ENCODE measurements around the gene HERC3.
"Not testable (repeated sequence)": the region's sequence is repeated elsewhere in the genome, so short reads cannot be mapped to it uniquely, and the experiment has no call there.

HERC3 gene

DNA sequence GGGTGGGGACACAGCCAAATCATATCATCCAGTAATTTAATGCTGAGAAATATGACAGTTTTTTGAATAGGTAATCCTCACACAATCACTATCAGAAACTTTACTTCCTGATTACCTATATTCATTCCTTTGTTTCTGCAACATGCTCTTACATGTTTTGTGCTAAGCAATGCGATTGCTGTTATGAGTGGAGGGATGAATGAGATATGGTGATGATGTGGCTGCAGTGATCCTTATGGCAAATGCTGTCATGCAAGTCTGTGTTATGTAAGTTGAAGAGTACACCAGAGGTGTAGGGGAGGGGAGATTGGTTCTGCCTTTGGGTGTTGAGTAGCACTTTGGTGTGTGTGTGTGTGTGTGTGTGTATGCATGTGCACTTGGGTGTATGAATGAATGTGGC is 14.6 kb downstream of the HERC3 start:
- DNase-seq (ENCODE audit: low read depth in 2 of 2): no peak

- no peak for DNase-seq (ENCODE audit: low read depth in 2 of 2)
These were observed 17.1 kb downstream of the HERC3 start for GRCh38 chr4:88609387-88609786.

DNA sequence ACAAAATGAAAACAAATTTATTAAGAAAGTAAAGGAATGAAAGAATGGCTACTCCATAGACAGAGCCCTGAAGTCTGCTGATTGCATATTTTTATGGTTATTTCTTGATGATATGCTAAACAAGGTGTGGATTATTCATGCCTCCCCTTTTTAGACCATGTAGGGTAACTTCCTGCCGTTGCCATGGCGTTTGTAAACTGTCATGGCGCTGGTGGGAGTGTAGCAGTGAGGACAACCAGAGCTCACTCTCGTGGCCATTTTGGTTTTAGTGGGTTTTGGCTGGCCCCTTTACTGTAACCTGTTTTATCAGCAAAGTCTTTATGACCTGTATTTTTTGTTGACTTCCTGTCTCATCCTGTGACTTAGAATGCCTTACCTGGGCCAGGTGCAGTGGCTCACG is 17.5 kb downstream of the HERC3 start:
- not testable (repeated sequence) for DNase-seq (ENCODE audit: low read depth in 2 of 2)

DNA sequence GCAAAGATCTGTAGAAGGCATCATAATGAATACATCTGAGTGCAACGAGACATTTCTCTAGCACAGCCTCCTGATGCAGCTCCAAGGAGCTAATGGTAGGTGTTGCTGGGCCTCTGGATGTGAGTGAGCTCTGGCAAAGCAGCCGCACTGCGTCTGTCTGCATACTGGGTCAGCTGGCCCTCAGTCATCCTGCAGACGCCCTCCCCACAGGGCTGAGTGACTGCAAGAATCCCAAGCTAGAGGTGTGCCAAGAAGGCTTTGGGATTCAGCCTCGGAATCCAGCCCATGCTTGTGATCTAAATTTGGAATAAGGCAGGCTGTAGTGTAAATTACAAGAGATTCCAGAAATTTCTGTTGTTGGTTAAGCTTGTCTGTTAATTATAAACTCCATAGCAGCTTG is 18.5 kb downstream of the HERC3 start:
- no peak for DNase-seq (ENCODE audit: low read depth in 2 of 2)

GRCh38 chr4:88613417-88613875 is 21.2 kb downstream of the HERC3 start:
- DNase-seq (ENCODE audit: low read depth in 2 of 2): no peak

- no peak for DNase-seq (ENCODE audit: low read depth in 2 of 2)
These were observed 21.8 kb downstream of the HERC3 start for GRCh38 chr4:88614058-88614457.

DNA sequence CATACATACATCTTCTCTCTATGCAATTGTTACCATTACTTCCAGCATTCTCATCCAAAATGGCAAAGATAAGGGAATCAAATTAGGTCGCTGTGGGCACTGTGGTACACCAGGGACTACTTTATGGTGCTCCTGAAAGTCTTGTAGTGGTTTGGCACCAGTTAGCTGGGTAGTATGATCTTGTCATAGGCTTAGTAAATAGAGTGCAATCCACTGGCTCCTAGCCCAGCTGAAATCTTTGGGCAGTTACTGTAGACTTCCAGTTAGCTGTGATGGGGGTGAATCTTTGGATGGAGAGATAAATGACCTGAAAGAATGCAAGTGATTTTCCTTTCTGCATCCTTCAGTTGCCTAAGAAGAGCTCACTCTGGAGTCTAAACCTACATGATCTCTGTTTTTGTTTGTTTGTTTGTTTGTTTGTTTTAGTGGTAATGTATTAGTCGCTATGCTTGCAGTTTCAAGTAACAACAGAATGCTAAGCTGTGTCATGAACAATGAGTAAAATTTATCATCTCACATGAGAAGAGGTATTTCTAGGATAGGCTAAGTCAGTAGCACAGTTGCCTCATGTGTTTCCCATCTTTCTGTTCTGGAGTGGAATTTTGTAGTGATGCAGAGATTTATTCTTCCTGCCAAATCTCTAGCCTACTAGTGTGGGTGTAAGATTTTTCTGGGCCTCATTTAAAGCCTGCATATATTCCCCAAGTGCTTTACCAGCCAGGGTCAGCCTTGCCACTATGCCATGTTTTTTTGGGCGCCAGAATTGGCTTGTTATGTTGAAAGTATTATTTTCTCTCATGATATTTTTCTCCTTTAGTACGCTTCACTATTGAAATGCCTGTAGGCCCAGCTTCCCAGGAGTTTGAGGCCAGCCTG is 24.2 kb downstream of the HERC3 start:
- DNase-seq (ENCODE audit: low read depth in 2 of 2): no peak

GRCh38 chr4:88618782-88619485 is 26.7 kb downstream of the HERC3 start:
- DNase-seq (ENCODE audit: low read depth in 2 of 2): no peak

DNA sequence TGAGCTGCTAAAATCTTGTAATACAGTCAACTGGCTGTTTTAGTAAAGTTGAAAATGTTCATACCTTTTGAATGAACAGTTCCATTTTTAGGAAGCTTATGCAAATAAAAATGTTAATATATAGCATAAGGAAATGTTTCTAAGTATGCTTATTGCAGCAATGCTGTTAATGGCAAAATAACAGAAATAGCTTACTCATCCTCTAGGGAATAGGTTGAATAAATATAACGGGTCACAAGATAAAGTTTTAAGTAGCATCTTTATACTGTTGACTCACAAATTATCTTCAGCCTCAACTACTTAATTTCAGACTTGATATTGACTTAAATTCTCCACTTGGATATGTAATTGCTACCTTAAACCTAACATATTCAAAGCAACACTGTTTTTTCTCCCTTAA is 27.7 kb downstream of the HERC3 start:
- DNase-seq (ENCODE audit: low read depth in 2 of 2): no peak

DNA sequence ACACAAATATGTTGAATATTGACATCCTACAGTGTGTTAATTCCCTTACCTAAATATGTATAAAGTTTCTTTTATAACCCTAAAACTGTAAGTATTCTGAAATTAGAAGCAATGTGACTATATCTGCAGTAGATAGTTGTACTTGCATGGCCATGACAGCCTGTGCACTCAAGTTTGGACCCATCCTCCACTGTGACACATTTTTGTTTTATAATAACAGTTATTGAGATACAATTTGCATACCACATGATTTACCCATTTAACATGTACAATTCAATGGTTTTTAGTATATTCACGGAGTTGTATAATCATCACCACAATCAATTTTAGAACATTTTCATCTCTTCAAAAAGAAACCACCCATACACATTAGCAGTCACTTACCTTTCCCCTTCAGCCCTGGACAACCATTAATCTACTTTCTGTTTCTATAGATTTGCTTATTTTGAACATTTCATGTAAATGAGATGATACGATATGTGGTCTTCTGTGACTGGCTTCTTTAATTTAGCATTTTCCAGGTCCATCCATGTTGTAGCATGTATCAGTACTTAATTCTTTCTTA is 29.6 kb downstream of the HERC3 start:
- DNase-seq (ENCODE audit: low read depth in 2 of 2): no peak

DNA sequence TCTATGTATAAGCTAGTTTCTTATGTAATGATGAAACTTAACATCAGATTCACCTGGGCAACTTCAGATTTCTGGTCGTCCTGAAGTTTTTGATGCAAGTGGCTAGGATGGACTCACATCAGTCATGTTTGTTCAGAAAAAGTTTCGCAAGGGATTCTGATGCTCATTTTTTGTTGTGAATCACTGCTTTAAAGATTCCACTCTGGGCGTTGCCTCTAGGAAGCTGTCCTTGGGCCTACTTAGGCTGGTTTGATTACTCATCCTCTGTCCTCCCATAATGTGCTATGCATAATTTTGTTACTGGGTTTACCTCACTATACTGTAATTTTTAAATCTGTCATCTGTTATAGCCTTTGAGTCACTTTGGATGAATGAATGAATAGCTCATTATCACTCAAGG is 30.8 kb downstream of the HERC3 start:
- no peak for DNase-seq (ENCODE audit: low read depth in 2 of 2)

DNA sequence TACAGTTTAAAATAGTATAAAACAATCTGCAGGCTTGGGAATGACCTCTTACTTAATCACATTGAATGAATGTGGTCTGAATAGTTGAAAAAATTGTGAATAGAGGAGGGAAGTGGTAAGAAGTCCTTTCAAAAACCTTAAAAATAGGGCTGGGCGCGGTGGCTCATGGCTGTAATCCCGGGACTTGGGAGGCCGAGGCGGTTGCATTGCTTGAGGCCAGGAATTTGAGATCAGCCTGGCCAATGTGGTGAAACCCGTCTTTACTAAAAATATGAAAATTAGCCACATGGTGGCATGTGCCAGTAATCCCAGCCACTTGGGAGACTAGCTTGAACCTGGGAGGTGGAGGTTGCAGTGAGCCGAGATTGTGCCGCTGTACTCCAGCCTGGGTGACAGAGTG is 36.5 kb downstream of the HERC3 start:
- no peak for DNase-seq (ENCODE audit: low read depth in 2 of 2)

DNA sequence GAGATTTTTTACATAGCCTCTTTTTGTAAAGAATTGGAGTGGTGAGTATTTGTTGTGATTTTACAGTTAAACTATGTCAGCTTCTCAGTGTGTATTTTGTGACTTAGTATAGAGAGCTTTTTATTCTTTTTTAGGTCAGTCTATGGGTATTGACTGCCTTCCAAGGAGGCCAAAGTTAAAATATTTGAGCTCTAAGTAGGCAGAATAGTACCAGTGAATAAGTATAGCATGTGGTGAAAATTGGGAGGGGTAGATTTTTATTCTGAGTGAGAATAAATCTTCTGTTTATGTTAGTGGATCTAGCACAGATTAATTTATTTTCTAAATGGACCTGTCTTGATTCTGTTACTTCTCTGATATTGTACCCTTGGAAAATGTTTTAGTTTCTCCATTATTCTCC is 37.5 kb downstream of the HERC3 start:
- DNase-seq (ENCODE audit: low read depth in 2 of 2): no peak

GRCh38 chr4:88630756-88631155 is 38.5 kb downstream of the HERC3 start:
- no peak for DNase-seq (ENCODE audit: low read depth in 2 of 2)

- no peak for DNase-seq (ENCODE audit: low read depth in 2 of 2)
These were observed 51.7 kb downstream of the HERC3 start for GRCh38 chr4:88643932-88644331.

DNA sequence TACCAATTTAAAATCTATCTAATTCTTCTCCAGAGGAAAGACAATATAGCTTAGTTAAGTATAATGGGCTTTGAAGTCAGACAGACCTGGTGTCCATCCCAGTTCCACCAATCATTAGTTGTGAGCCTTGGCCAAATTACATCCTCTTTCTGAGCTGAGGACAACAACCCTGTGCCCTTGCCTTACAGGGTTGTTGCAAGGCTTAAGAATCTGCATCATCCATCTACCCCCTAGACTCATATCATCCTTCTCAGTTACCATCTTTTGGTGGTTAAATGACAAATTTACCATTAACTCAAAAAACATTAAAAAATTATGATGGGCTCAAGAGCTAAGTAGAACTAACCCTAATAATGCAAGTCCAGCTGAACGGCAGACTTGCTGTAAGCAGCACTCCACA is 53.7 kb downstream of the HERC3 start:
- no peak for DNase-seq (ENCODE audit: low read depth in 2 of 2)

GRCh38 chr4:88646528-88647280 is 54.4 kb downstream of the HERC3 start:
- DNase-seq (ENCODE audit: low read depth in 2 of 2): no peak

DNA sequence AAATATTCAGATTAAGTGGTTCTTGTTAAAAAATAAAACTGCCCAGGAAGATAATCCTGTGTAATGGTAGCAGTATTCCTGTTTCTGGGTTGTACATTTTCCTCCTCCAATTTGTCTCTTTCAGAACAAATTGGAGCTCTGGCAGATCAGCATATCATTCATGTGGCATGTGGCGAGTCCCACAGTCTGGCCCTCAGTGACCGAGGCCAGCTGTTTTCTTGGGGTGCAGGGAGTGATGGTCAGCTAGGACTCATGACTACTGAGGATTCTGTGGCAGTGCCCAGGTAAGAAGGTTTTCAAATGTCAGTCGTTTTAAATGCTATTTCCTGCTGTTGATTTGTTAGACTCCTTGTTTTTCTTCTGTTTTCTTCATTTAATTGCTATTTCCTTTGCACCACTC is 57.4 kb downstream of the HERC3 start:
- DNase-seq (ENCODE audit: low read depth in 2 of 2): no peak

- DNase-seq (ENCODE audit: low read depth in 2 of 2): no peak
These were observed 61.2 kb downstream of the HERC3 start for GRCh38 chr4:88653371-88653946.

DNA sequence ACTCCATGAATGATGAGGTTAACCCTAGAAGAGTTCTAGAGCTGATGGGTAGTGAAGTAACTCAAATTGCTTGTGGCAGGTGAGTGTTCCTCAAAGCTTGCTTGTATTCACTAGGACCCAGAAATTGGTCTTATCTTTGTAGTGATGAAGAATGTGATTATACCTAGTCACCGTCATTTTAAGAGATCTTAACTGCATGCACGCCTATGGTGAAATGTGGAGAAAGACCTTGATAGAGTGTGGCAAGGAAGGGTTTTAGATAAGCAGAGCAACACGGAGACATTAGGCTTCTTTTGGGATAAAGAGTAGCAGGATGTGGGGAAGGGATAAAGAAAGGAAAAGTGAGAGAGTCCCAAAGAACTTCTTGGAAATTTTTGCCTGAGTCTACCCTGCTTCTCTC is 62.9 kb downstream of the HERC3 start:
- DNase-seq (ENCODE audit: low read depth in 2 of 2): no peak

DNA sequence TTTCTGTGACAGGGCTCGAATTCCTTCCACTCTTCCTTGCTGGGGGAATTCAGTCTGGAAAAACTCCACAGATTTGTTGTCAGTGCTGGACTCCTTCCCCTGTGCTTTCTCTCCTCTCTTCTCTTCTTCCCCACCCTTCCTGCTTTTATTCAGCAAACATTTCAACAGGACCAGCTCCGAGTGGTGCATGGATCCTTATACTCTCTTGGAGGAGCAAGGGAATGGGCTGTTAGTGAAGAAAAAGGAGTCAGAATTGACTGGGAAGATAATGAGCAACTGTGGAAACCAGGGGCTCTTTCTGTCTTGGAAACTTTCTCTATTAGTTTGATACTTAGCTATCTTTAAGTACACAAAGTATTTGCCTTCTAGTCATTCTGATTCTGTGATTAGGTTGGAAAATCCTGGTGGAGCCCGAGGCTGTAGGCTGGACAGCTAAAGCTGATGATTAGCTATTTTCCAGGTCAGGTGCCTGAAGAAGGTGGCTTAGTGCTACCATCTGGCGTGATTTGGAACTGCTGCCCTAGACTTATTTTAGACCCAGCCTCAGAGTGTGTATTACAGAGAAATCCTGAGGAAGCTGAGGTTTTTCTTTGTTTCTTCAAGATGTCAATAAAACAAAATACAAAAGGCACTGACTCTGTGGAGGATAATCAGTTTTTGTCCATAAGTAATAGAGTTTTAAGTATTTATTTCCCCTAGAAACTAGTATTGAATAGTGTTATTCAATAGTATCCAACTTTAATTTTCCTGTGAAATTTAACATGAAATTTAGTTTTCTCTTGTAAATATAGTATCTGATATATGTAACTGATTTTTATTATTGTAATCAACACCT is 67.0 kb downstream of the HERC3 start:
- peak in 1 of 2 donors; percentile 6 for DNase-seq (ENCODE audit: low read depth in 2 of 2)

Data from activated CD4-positive, alpha-beta T cell treated with anti-CD3 and anti-CD28 coated beads for 24 hours (primary cell).